H9 (cell line): Measurements from ENCODE around the gene ADAMTSL3. TPM values are rescaled to one million over a fixed set of nuclear protein-coding genes. Genes with fewer than 3 reads are reported as not detected.

Experiments used
- DNase-seq: peaks from one replicate; pipeline ENCODE4 v3.0.0-alpha.2; 2017
- H2AFZ ChIP-seq: one replicate; pipeline ENCODE4 v1.6.1; 2013; ENCODE audit warnings: mild to moderate bottlenecking, low read length, control low read depth, moderate library complexity
- H2AK5ac ChIP-seq: 2 replicates; pipeline ENCODE4 v1.6.1; 2013; ENCODE audit warnings: low read length, control low read depth, mixed read lengths; ENCODE audit not compliant: insufficient read length
- H2BK120ac ChIP-seq: one replicate; pipeline ENCODE4 v1.6.1; 2013; ENCODE audit warnings: low read depth, mild to moderate bottlenecking, low read length, control low read depth, inconsistent platforms; ENCODE audit not compliant: poor library complexity, severe bottlenecking
- H2BK12ac ChIP-seq: 2 replicates; pipeline ENCODE4 v1.6.1; 2013; ENCODE audit warnings: low read length, control low read depth, mixed read lengths, low read depth; ENCODE audit not compliant: insufficient read length
- H2BK15ac ChIP-seq: 2 replicates; pipeline ENCODE4 v1.6.1; 2013; ENCODE audit warnings: low read depth, low read length, control low read depth
- H2BK20ac ChIP-seq: one replicate; pipeline ENCODE4 v1.6.1; 2013; ENCODE audit warnings: low read depth, mild to moderate bottlenecking, low read length, control low read depth, inconsistent platforms; ENCODE audit not compliant: poor library complexity, severe bottlenecking
- H2BK5ac ChIP-seq: 2 replicates; pipeline ENCODE4 v1.6.1; 2013; ENCODE audit warnings: low read length, control low read depth, mixed read lengths; ENCODE audit not compliant: insufficient read length
- H3K14ac ChIP-seq: 2 replicates; pipeline ENCODE4 v1.6.1; 2013; ENCODE audit warnings: low read length, control low read depth; ENCODE audit not compliant: insufficient read depth
- H3K18ac ChIP-seq: 2 replicates; pipeline ENCODE4 v1.6.1; 2013; ENCODE audit warnings: low read depth, mild to moderate bottlenecking, mixed read lengths, low read length, control low read depth; ENCODE audit not compliant: insufficient read length
- H3K23ac ChIP-seq: 2 replicates; pipeline ENCODE4 v1.6.1; 2013; ENCODE audit warnings: low read length, control low read depth, mixed read lengths, low read depth; ENCODE audit not compliant: insufficient read length
- H3K23me2 ChIP-seq: 2 replicates; pipeline ENCODE4 v1.6.1; 2013; ENCODE audit warnings: low read depth, mild to moderate bottlenecking, mixed read lengths, low read length, control low read depth; ENCODE audit not compliant: insufficient read length, poor library complexity, severe bottlenecking
- H3K27ac ChIP-seq: 2 replicates; pipeline ENCODE4 v1.5.1; 2013; ENCODE audit warnings: low read length, control low read depth, mixed read lengths, low read depth; ENCODE audit not compliant: insufficient read length
- H3K27me3 ChIP-seq: 2 replicates; pipeline ENCODE4 v1.6.1; 2013; ENCODE audit warnings: low read length, control low read depth, inconsistent platforms; ENCODE audit not compliant: insufficient read depth
- H3K4ac ChIP-seq: 2 replicates; pipeline ENCODE4 v1.6.1; 2013; ENCODE audit warnings: low read depth, mild to moderate bottlenecking, control low read depth, inconsistent platforms, low read length, moderate library complexity
- H3K4me1 ChIP-seq: 2 replicates; pipeline ENCODE4 v1.6.1; 2013; ENCODE audit warnings: low read length, control low read depth, inconsistent platforms; ENCODE audit not compliant: insufficient read depth
- H3K4me2 ChIP-seq: 2 replicates; pipeline ENCODE4 v1.6.1; 2013; ENCODE audit warnings: low read length, control low read depth, mixed read lengths; ENCODE audit not compliant: insufficient read length, insufficient read depth
- H3K56ac ChIP-seq: 2 replicates; pipeline ENCODE4 v1.6.1; 2013; ENCODE audit warnings: low read depth, mild to moderate bottlenecking, mixed read lengths, low read length, control low read depth; ENCODE audit not compliant: insufficient read length
- H3K79me1 ChIP-seq: 2 replicates; pipeline ENCODE4 v1.6.1; 2013; ENCODE audit warnings: low read depth, mild to moderate bottlenecking, moderate library complexity, low read length, control low read depth, inconsistent platforms; ENCODE audit not compliant: insufficient read depth, poor library complexity, severe bottlenecking
- H3K79me2 ChIP-seq: 2 replicates; pipeline ENCODE4 v1.6.1; 2013; ENCODE audit warnings: low read length, control low read depth, inconsistent platforms; ENCODE audit not compliant: insufficient read depth
- H3K9ac ChIP-seq: 2 replicates; pipeline ENCODE4 v1.6.1; 2013; ENCODE audit warnings: low read length, control low read depth, mixed read lengths; ENCODE audit not compliant: insufficient read length; ENCODE audit errors: extremely low read depth
- H3K9me3 ChIP-seq: one replicate; pipeline ENCODE4 v1.6.1; 2013; ENCODE audit warnings: low read depth, low read length, inconsistent platforms; ENCODE audit not compliant: control insufficient read depth
- H3T11ph ChIP-seq: one replicate; pipeline ENCODE4 v1.6.1; 2013; ENCODE audit warnings: mild to moderate bottlenecking, low read length, control low read depth, inconsistent platforms
- H4K20me1 ChIP-seq: one replicate; pipeline ENCODE4 v1.6.1; 2013; ENCODE audit not compliant: control insufficient read depth, insufficient read length, insufficient read depth
- H4K5ac ChIP-seq: 2 replicates; pipeline ENCODE4 v1.6.1; 2013; ENCODE audit warnings: low read depth, mild to moderate bottlenecking, mixed read lengths, low read length, control low read depth; ENCODE audit not compliant: insufficient read length
- H4K8ac ChIP-seq: replicated peaks from 2 replicates; pipeline ENCODE4 v1.6.1; 2013; ENCODE audit warnings: low read length, control low read depth, mixed read lengths, low read depth; ENCODE audit not compliant: insufficient read length
- H4K91ac ChIP-seq: 2 replicates; pipeline ENCODE4 v1.6.1; 2013; ENCODE audit warnings: low read depth, mild to moderate bottlenecking, moderate library complexity, mixed read lengths, low read length, control low read depth; ENCODE audit not compliant: insufficient read length
- H3K27ac Mint-ChIP-seq, 3 experiments: 2 replicates in 2 of 3; 3 replicates in 1 of 3; pipeline ENCODE4 v1.8.0; 2020 to 2021; ENCODE audit warnings: mixed read lengths in 3 of 3, mild to moderate bottlenecking in 1 of 3, moderate library complexity in 1 of 3
- H3K27me3 Mint-ChIP-seq: 2 replicates; pipeline ENCODE4 v1.8.0; 2021; ENCODE audit warnings: low read depth, mild to moderate bottlenecking, moderate library complexity, mixed read lengths
- H3K36me3 Mint-ChIP-seq, 3 experiments: 2 replicates in 2 of 3; 3 replicates in 1 of 3; pipeline ENCODE4 v1.8.0; 2020 to 2021; ENCODE audit warnings: low read depth in 3 of 3, mixed read lengths in 3 of 3; ENCODE audit not compliant: insufficient read depth in 1 of 3
- H3K4me1 Mint-ChIP-seq, 2 experiments: 2 replicates each; pipeline ENCODE4 v1.8.0; 2020; ENCODE audit warnings: mixed read lengths in 2 of 2
- H3K4me3 Mint-ChIP-seq, 2 experiments: 2 replicates in 1 of 2; 3 replicates in 1 of 2; pipeline ENCODE4 v1.8.0; 2020 to 2021; ENCODE audit warnings: mild to moderate bottlenecking in 2 of 2, mixed read lengths in 2 of 2, moderate library complexity in 1 of 2
- H3K9me3 Mint-ChIP-seq, 2 experiments: 2 replicates in 1 of 2; 3 replicates in 1 of 2; pipeline ENCODE4 v1.8.0; 2020; ENCODE audit warnings: mild to moderate bottlenecking in 2 of 2, mixed read lengths in 2 of 2, moderate library complexity in 1 of 2
- CTCF ChIP-seq: fragments of 200-600 bp; sonication (generic); conservative IDR thresholded peaks from 3 replicates; pipeline ENCODE4 v1.8.0; 2021; ENCODE audit warnings: antibody characterized with exemption, mild to moderate bottlenecking
- WGBS: extraction: QIAGEN DNeasy Blood & Tissue Kit; methylation state at CpG from one replicate; pipeline ENCODE4 v1.1.7; 2013; ENCODE audit warnings: missing lambda C conversion rate, low lambda C conversion rate, mixed read lengths; ENCODE audit not compliant: insufficient read length; ENCODE audit errors: extremely low coverage; 5-methylcytosine and 5-hydroxymethylcytosine counted together
- total RNA-seq: library from RNA; stranded (reverse); gene quantifications from 2 replicates; pipeline ENCODE4 v1.2.1, GENCODE V29; 2021

Gene ADAMTSL3
- total RNA-seq, 1 experiment from 2014 or later = 0.39 TPM

- no peaks in the 10 kb centered on the region for H3K4me1 ChIP-seq
- H4K5ac ChIP-seq = no peak overlapping the region
- H3K4me2 ChIP-seq = no peak overlapping the region
- H4K20me1 ChIP-seq = no peaks in the 10 kb centered on the region
- Mint-ChIP-seq H3K27ac (no peak overlapping the region), H3K4me1 (no peaks in the 10 kb centered on the region), H3K27me3 (no peaks in the 10 kb centered on the region; the same call in 1 of the 2 replicates), H3K4me3 (no peak overlapping the region), H3K36me3 (no peaks in the 10 kb centered on the region), H3K9me3 (no peaks in the 10 kb centered on the region)
- no peak for DNase-seq
- no peaks in the 10 kb centered on the region for H3K79me2 ChIP-seq
- H2AK5ac ChIP-seq = no peak overlapping the region
- H3K56ac ChIP-seq = no peak overlapping the region
- no peak overlapping the region for H2AFZ ChIP-seq
- H3K9me3 ChIP-seq = no peaks in the 10 kb centered on the region
- H3K18ac ChIP-seq = no peak overlapping the region
- no peak overlapping the region for H3K14ac ChIP-seq
- H3K27me3 ChIP-seq = no peaks in the 10 kb centered on the region
- no CpG with 5 or more reads among the region's 7 CpGs for WGBS
- H3K23me2 ChIP-seq = no peaks in the 10 kb centered on the region
- no peak overlapping the region for H3T11ph ChIP-seq
- H3K27ac ChIP-seq = no peak overlapping the region
- no peak overlapping the region for H3K9ac ChIP-seq
- H3K4ac ChIP-seq = no peak overlapping the region
- H2BK5ac ChIP-seq = no peak overlapping the region
- no peak overlapping the region for H4K8ac ChIP-seq
- no peak overlapping the region for H2BK20ac ChIP-seq
- H2BK120ac ChIP-seq = no peak overlapping the region
- no peak for TF ChIP-seq CTCF
- H3K23ac ChIP-seq = no peak overlapping the region
- H2BK12ac ChIP-seq = no peak overlapping the region
- H2BK15ac ChIP-seq = no peak overlapping the region
- H3K79me1 ChIP-seq = no peaks in the 10 kb centered on the region
- H4K91ac ChIP-seq = no peak overlapping the region
Measured at GRCh38 chr15:83873966-83874365, 220.0 kb downstream of the ADAMTSL3 start.
